WTC11 (cell line): ENCODE measurements around the gene FBXO28. TPM values are rescaled to one million over a fixed set of nuclear protein-coding genes. Genes with fewer than 3 reads are reported as not detected.

Experiments
- ATAC-seq: fragments of 200-7000 bp; cut with Tn5 transposase; 2 replicates; pipeline ENCODE4 v1.10.0; 2021; ENCODE audit warnings: mild to moderate bottlenecking, moderate library complexity
- CTCF ChIA-PET: fragments of 300-600 bp; sonication (Branson Sonifier 250); formaldehyde crosslinking; loops from one replicate; lab custom pipeline; 2021; ENCODE audit warnings: antibody characterized with exemption; lab: Charles Lee
- POLR2A ChIA-PET: fragments of 350-600 bp; sonication (Branson Sonifier 250); formaldehyde crosslinking; loops from one replicate; lab custom pipeline; 2021; ENCODE audit warnings: antibody characterized with exemption; lab: Charles Lee
- DNase-seq: peaks from one replicate; pipeline ENCODE4 v3.0.0; 2021; ENCODE audit warnings: low spot score
- H3K27ac Mint-ChIP-seq: 2 replicates; pipeline ENCODE4 v1.8.0; 2021; ENCODE audit warnings: mixed read lengths
- H3K27me3 Mint-ChIP-seq: 2 replicates; pipeline ENCODE4 v1.8.0; 2021; ENCODE audit warnings: low read depth, mild to moderate bottlenecking, moderate library complexity, mixed read lengths
- H3K36me3 Mint-ChIP-seq: 2 replicates; pipeline ENCODE4 v1.8.0; 2021; ENCODE audit warnings: mixed read lengths
- H3K4me1 Mint-ChIP-seq: 2 replicates; pipeline ENCODE4 v1.8.0; 2022; ENCODE audit warnings: mixed read lengths
- H3K4me3 Mint-ChIP-seq: 2 replicates; pipeline ENCODE4 v1.8.0; 2021; ENCODE audit warnings: mild to moderate bottlenecking, moderate library complexity, mixed read lengths
- H3K9me3 Mint-ChIP-seq: 2 replicates; pipeline ENCODE4 v1.8.0; 2021; ENCODE audit warnings: mixed read lengths
- ATF3 ChIP-seq: sonication (generic); formaldehyde crosslinking; conservative IDR thresholded peaks from 2 replicates; pipeline ENCODE4 v1.8.1; 2022; ENCODE audit warnings: mild to moderate bottlenecking, missing genetic modification reagents
- E2F4 ChIP-seq: sonication (generic); formaldehyde crosslinking; IDR thresholded peaks from 2 replicates; pipeline ENCODE4 v1.8.1; 2022; ENCODE audit warnings: low read depth, mild to moderate bottlenecking, moderate library complexity, missing genetic modification reagents, borderline replicate concordance
- GTF2I ChIP-seq: fragments of 250-450 bp; sonication (Bioruptor Pico); conservative IDR thresholded peaks from 2 replicates; pipeline ENCODE4 v1.4.0; 2021; ENCODE audit warnings: mild to moderate bottlenecking
- NR2C2 ChIP-seq: sonication (generic); formaldehyde crosslinking; IDR thresholded peaks from 2 replicates; pipeline ENCODE4 v1.8.0; 2022; ENCODE audit warnings: mild to moderate bottlenecking, missing genetic modification reagents
- PREB ChIP-seq: sonication (generic); formaldehyde crosslinking; IDR thresholded peaks from 2 replicates; pipeline ENCODE4 v1.8.1; 2022; ENCODE audit warnings: mild to moderate bottlenecking, missing genetic modification reagents, moderate library complexity, borderline replicate concordance
- RORB ChIP-seq: fragments of 250-450 bp; sonication (Bioruptor Pico); IDR thresholded peaks from 2 replicates; pipeline ENCODE4 v1.9.0; 2021; ENCODE audit warnings: mild to moderate bottlenecking
- TEAD1 ChIP-seq: sonication (generic); formaldehyde crosslinking; IDR thresholded peaks from 2 replicates; pipeline ENCODE4 v1.8.0; 2022; ENCODE audit warnings: mild to moderate bottlenecking, missing genetic modification reagents
- ZBTB43 ChIP-seq: sonication (generic); formaldehyde crosslinking; IDR thresholded peaks from 2 replicates; pipeline ENCODE4 v1.8.1; 2023; ENCODE audit warnings: mild to moderate bottlenecking, missing genetic modification reagents
- ZNF121 ChIP-seq: sonication (generic); formaldehyde crosslinking; IDR thresholded peaks from 2 replicates; pipeline ENCODE4 v1.8.0; 2023; ENCODE audit warnings: missing genetic modification reagents
- ZNF219 ChIP-seq: sonication (generic); formaldehyde crosslinking; IDR thresholded peaks from 2 replicates; pipeline ENCODE4 v1.8.0; 2023; ENCODE audit warnings: missing genetic modification reagents, mild to moderate bottlenecking, borderline replicate concordance
- ZNF281 ChIP-seq: sonication (generic); formaldehyde crosslinking; IDR thresholded peaks from 2 replicates; pipeline ENCODE4 v1.8.0; 2023; ENCODE audit warnings: mild to moderate bottlenecking, missing genetic modification reagents
- total RNA-seq: library from RNA; stranded (reverse); gene quantifications from 3 replicates; pipeline ENCODE4 v1.2.3, GENCODE V29; 2021
- TF ChIP-seq, protein P1 (sequence below): fragments of 250-450 bp; sonication (Bioruptor Pico); IDR thresholded peaks from 2 replicates; pipeline ENCODE4 v1.9.0; 2021; ENCODE audit warnings: moderate library complexity, mild to moderate bottlenecking, inconsistent platforms, borderline replicate concordance
- TF ChIP-seq, protein P2 (sequence below): sonication (generic); formaldehyde crosslinking; IDR thresholded peaks from 2 replicates; pipeline ENCODE4 v1.8.1; 2023; ENCODE audit warnings: mild to moderate bottlenecking, missing genetic modification reagents, moderate library complexity
- TF ChIP-seq, protein P3 (sequence below): fragments of 250-450 bp; sonication (Bioruptor Pico); IDR thresholded peaks from 2 replicates; pipeline ENCODE4 v2.1.2; 2022; ENCODE audit warnings: mild to moderate bottlenecking, moderate library complexity
- TF ChIP-seq, protein P4 (sequence below): sonication (generic); formaldehyde crosslinking; conservative IDR thresholded peaks from 2 replicates; pipeline ENCODE4 v1.8.1; 2023; ENCODE audit warnings: mild to moderate bottlenecking, low read depth, missing genetic modification reagents, moderate library complexity

The FBXO28 gene
- total RNA-seq, 1 experiment from 2014 or later, result 36.8 TPM

DNA sequence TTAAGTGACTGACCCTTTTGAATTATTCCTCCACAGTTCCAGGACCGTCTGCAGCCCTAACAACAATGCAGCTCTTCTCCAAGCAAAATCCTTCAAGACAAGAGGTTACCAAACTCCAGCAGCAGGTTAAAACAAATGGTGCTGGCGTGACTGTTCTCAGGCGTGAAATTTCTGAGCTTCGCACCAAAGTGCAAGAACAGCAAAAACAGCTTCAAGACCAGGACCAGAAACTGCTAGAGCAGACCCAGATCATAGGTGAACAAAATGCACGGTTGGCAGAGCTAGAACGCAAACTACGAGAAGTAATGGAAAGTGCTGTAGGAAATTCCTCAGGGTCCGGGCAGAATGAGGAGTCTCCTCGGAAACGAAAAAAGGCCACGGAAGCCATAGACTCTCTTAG, 43.4 kb downstream of the FBXO28 start (continued):
- TF ChIP-seq ZBTB43 (CRISPR knock-in tag) (no peak), ZNF219 (no peak)
- TF ChIP-seq, protein P1, sequence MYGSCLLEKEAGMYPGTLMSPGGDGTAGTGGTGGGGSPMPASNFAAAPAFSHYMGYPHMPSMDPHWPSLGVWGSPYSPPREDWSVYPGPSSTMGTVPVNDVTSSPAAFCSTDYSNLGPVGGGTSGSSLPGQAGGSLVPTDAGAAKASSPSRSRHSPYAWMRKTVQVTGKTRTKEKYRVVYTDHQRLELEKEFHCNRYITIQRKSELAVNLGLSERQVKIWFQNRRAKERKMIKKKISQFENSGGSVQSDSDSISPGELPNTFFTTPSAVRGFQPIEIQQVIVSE (CRISPR knock-in tag), result no peak

DNA sequence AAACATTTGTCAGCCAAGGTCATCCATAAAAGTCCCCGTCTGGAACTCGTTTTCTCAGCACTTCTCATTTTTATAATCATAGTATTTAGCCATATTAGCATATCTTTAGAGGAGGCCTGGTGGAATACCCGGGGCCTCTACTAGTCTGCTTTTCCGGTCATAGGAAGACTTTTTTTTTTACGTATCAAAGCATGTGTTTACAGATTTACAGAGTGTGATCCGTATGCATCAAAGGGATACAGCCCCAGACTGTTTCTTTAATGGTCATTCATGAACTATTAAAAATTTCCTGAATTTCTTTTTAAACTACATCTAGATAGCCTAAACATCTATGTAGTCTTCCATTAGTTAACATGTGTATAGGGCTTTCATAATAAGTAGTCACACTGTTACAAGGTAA, 45.6 kb downstream of the FBXO28 start:
- Mint-ChIP-seq H3K27me3 (no peaks in the 10 kb centered on the region), H3K27ac (no peak overlapping the region), H3K4me3 (no peak overlapping the region), H3K4me1 (peaks cover 13% of the 10 kb centered on the region), H3K36me3 (peaks cover 43% of the 10 kb centered on the region), H3K9me3 (peaks cover 5% of the 10 kb centered on the region)
- CTCF ChIA-PET, result no interaction called here
- ATAC-seq (no peak), DNase-seq (no peak)
- POLR2A ChIA-PET, result no interaction called here
- TF ChIP-seq PREB (CRISPR knock-in tag) (no peak), RORB (CRISPR knock-in tag) (no peak)
- TF ChIP-seq, protein P2, sequence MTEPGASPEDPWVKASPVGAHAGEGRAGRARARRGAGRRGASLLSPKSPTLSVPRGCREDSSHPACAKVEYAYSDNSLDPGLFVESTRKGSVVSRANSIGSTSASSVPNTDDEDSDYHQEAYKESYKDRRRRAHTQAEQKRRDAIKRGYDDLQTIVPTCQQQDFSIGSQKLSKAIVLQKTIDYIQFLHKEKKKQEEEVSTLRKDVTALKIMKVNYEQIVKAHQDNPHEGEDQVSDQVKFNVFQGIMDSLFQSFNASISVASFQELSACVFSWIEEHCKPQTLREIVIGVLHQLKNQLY (CRISPR knock-in tag), result no peak

DNA sequence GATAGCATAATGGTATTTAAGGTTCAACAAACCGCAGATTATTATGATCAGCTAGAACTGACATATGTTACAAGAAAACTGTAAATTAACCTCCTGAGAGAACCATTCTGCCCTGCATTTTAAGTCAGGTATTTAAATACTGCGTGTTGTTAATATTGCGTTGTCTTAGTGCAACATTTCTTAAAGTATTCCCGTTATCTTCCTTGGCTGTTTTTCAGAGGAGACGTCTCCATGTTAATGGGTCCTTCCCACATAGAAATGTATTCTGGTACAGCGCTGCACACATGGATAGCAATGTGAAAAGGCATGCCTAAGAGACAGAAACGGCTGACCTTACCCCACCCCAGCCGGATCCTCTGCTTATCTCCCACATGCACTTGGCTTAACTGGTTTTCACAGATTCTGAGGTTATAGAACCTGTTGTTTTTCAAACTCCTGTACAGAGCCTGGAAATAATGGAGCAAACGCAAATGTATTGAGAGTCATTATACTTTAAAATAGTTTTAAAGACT, 46.3 kb downstream of the FBXO28 start:
- Mint-ChIP-seq H3K36me3 (peaks cover 42% of the 10 kb centered on the region), H3K27ac (0 out of 2 replicates have a peak overlapping the region, but pooled peaks have one; percentile 55), H3K4me3 (no peak overlapping the region), H3K27me3 (no peaks in the 10 kb centered on the region), H3K9me3 (peaks cover 5% of the 10 kb centered on the region), H3K4me1 (peaks cover 16% of the 10 kb centered on the region)
- DNase-seq, result no peak
- CTCF ChIA-PET, result no interaction called here
- ATAC-seq, result no peak
- POLR2A ChIA-PET, result no interaction called here
- TF ChIP-seq, protein P3, sequence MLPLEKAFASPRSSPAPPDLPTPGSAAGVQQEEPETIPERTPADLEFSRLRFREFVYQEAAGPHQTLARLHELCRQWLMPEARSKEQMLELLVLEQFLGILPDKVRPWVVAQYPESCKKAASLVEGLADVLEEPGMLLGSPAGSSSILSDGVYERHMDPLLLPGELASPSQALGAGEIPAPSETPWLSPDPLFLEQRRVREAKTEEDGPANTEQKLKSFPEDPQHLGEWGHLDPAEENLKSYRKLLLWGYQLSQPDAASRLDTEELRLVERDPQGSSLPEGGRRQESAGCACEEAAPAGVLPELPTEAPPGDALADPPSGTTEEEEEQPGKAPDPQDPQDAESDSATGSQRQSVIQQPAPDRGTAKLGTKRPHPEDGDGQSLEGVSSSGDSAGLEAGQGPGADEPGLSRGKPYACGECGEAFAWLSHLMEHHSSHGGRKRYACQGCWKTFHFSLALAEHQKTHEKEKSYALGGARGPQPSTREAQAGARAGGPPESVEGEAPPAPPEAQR (CRISPR knock-in tag), result no peak
- no peak for TF ChIP-seq ATF3 (CRISPR knock-in tag)
- TF ChIP-seq, protein P4, sequence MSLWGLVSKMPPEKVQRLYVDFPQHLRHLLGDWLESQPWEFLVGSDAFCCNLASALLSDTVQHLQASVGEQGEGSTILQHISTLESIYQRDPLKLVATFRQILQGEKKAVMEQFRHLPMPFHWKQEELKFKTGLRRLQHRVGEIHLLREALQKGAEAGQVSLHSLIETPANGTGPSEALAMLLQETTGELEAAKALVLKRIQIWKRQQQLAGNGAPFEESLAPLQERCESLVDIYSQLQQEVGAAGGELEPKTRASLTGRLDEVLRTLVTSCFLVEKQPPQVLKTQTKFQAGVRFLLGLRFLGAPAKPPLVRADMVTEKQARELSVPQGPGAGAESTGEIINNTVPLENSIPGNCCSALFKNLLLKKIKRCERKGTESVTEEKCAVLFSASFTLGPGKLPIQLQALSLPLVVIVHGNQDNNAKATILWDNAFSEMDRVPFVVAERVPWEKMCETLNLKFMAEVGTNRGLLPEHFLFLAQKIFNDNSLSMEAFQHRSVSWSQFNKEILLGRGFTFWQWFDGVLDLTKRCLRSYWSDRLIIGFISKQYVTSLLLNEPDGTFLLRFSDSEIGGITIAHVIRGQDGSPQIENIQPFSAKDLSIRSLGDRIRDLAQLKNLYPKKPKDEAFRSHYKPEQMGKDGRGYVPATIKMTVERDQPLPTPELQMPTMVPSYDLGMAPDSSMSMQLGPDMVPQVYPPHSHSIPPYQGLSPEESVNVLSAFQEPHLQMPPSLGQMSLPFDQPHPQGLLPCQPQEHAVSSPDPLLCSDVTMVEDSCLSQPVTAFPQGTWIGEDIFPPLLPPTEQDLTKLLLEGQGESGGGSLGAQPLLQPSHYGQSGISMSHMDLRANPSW (CRISPR knock-in tag), result no peak
- no peak for TF ChIP-seq ZNF281 (CRISPR knock-in tag)
- TF ChIP-seq GTF2I (CRISPR knock-in tag), result no peak
- TF ChIP-seq RORB (CRISPR knock-in tag), result no peak
- TF ChIP-seq E2F4 (CRISPR knock-in tag), result no peak
- TF ChIP-seq TEAD1 (CRISPR knock-in tag), result no peak
- no peak for TF ChIP-seq ZNF121 (CRISPR knock-in tag)
- no peak for TF ChIP-seq NR2C2 (CRISPR knock-in tag)
